GM21447 (cell line): Measurements from ENCODE around the gene KRT7.
A peak's percentile ranks its signal among the peaks of the same experiment; 100 is the strongest.
"Not testable (repeated sequence)": the region's sequence is repeated elsewhere in the genome, so short reads cannot be mapped to it uniquely, and the experiment has no call there.

ENCODE experiments used
- ATAC-seq: cut with Tn5 transposase; IDR thresholded peaks from one replicate; pipeline ENCODE4 v1.9.1; 2021; ENCODE audit not compliant: unreplicated experiment

The KRT7 gene

GRCh38 chr12:52243856-52244614 lies 11.0 kb downstream of the KRT7 start:
- peak; percentile 97 for ATAC-seq

- no peak for ATAC-seq
Observed at GRCh38 chr12:52244615-52244994, 11.6 kb downstream of the KRT7 start.

- ATAC-seq: no peak
Observed at GRCh38 chr12:52245259-52245961, 12.4 kb downstream of the KRT7 start.

- ATAC-seq: no peak
Observed at GRCh38 chr12:52245962-52246569, 13.0 kb downstream of the KRT7 start.

- no peak for ATAC-seq
Observed at GRCh38 chr12:52246720-52247621, 13.9 kb downstream of the KRT7 start.

- no peak for ATAC-seq
Observed at GRCh38 chr12:52247622-52248540, 14.8 kb downstream of the KRT7 start.

- no peak for ATAC-seq
Observed at GRCh38 chr12:52248541-52249461, 15.8 kb downstream of the KRT7 start.

- ATAC-seq: no peak
Observed at GRCh38 chr12:52249511-52250047, 16.5 kb downstream of the KRT7 start.

- ATAC-seq: no peak
Observed at GRCh38 chr12:52250048-52250990, 17.3 kb downstream of the KRT7 start.

GRCh38 chr12:52251367-52252051 lies 18.5 kb downstream of the KRT7 start:
- ATAC-seq: no peak

GRCh38 chr12:52252175-52252615 lies 19.2 kb downstream of the KRT7 start:
- ATAC-seq: not testable (repeated sequence)

GRCh38 chr12:52252728-52253343 lies 19.8 kb downstream of the KRT7 start:
- ATAC-seq: no peak

- ATAC-seq: no peak
Observed at GRCh38 chr12:52253391-52254179, 20.5 kb downstream of the KRT7 start.

GRCh38 chr12:52254180-52254964 lies 21.3 kb downstream of the KRT7 start:
- ATAC-seq: no peak
